Measurements from ENCODE around the gene CRB1. TPM values are rescaled to one million over a fixed set of nuclear protein-coding genes. Genes with fewer than 3 reads are reported as not detected.

Gene CRB1
- total and polyA plus RNA-seq, 2 donors, result 0.22 to 0.58 TPM

DNA sequence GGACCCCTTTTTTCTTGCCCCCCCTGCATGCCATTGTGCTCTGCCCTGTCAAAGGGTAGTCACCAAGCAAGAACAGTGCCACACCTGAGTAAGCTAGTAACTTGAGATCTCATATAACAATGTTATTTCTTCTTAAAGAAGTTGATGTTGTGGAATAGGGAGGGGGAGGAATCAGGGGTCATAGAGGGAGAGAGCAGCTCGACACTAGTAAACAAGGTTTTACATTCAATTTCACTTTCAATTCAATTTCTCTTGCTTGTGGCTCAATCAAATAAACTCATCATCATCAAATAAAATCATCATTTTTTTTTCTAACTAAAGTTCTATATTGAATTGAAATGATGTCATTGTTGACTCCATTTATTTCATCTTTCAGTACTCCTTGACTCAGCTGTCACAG is 106.4 kb downstream of the CRB1 start:
- no peak overlapping the region for H3K27ac ChIP-seq (ENCODE audit: low read depth)
- no peaks in the 10 kb centered on the region for H3K36me3 ChIP-seq (ENCODE audit: insufficient read depth)
- no peak overlapping the region for H3K4me3 ChIP-seq (ENCODE audit: low read depth, low read length)
- no peak for DNase-seq (ENCODE audit: extremely low spot score)
- 82% methylated on average over 1 of the region's 1 CpG for WGBS
- no peaks in the 10 kb centered on the region for H3K4me1 ChIP-seq (ENCODE audit: insufficient read depth)

DNA sequence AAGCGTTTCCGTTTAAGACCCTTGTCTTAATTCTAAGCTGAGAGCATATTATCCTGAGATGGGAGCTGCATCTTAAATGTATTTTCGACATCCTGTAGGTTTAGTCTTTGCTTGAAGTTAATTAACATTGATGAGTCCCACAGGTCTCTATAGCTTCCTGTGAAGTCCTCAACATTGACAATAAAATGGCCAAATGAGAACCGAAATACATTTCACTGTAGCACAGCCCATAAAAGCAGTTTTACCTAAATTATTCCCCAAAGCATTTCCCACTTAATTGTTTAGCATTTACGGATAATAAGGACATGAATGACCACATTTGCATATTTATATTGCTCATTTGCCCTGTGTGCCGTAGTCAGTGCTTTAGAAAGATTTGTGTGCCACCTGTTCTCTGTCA is 116.4 kb downstream of the CRB1 start:
- H3K4me3 ChIP-seq (ENCODE audit: low read depth, low read length), result no peak overlapping the region
- no peaks in the 10 kb centered on the region for H3K4me1 ChIP-seq (ENCODE audit: insufficient read depth)
- H3K36me3 ChIP-seq (ENCODE audit: insufficient read depth), result no peaks in the 10 kb centered on the region
- WGBS, result 69% methylated on average over 6 of the region's 6 CpGs
- DNase-seq (ENCODE audit: extremely low spot score), result no peak
- no peak overlapping the region for H3K27ac ChIP-seq (ENCODE audit: low read depth)

DNA sequence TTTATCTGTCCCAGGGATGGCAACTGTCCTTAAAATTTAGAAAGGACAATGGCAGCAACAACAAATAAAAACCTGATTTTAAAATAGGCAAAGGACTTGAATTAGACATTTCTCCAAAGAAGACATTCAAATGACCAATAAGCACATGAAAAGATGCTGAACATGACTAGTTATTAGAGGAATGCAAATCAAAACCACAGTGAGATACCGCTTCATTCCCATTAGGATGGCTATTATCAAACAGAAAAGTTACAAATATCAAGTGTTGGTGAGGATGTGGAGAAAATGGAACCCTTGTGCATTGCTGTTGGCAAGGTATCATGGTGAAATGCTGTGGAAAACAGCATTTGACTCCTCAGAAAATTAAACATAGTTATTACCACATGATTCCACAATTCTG is 120.7 kb downstream of the CRB1 start:
- no peak for DNase-seq (ENCODE audit: extremely low spot score)
- no peak overlapping the region for H3K27ac ChIP-seq (ENCODE audit: low read depth)
- no peaks in the 10 kb centered on the region for H3K4me1 ChIP-seq (ENCODE audit: insufficient read depth)
- 95% methylated on average over 1 of the region's 1 CpG for WGBS
- no peak overlapping the region for H3K4me3 ChIP-seq (ENCODE audit: low read depth, low read length)
- H3K36me3 ChIP-seq (ENCODE audit: insufficient read depth), result no peaks in the 10 kb centered on the region

DNA sequence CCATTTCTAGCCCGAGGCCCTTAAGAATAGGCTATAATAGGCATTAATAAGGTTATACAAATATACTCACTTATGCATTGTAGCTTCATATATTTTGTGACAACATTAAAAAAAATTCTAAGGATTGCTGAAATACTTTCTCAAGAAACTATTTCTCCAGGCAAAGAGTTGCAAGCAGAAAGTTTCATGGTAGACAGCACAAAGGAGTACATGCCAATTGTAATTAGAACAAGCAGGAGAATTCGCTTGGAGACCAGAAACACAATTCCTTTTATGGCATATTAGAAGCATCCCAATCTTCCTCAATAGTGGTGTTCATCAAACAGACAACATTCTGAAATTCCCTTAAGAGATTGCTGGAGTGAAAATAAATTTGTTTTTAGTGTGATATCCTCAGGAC is 122.8 kb downstream of the CRB1 start:
- Histone ChIP-seq H3K36me3 (ENCODE audit: insufficient read depth) (no peaks in the 10 kb centered on the region), H3K27ac (ENCODE audit: low read depth) (no peak overlapping the region), H3K4me1 (ENCODE audit: insufficient read depth) (no peaks in the 10 kb centered on the region), H3K4me3 (ENCODE audit: low read depth, low read length) (no peak overlapping the region)
- 82% methylated on average over 2 of the region's 2 CpGs for WGBS
- DNase-seq (ENCODE audit: extremely low spot score), result no peak

DNA sequence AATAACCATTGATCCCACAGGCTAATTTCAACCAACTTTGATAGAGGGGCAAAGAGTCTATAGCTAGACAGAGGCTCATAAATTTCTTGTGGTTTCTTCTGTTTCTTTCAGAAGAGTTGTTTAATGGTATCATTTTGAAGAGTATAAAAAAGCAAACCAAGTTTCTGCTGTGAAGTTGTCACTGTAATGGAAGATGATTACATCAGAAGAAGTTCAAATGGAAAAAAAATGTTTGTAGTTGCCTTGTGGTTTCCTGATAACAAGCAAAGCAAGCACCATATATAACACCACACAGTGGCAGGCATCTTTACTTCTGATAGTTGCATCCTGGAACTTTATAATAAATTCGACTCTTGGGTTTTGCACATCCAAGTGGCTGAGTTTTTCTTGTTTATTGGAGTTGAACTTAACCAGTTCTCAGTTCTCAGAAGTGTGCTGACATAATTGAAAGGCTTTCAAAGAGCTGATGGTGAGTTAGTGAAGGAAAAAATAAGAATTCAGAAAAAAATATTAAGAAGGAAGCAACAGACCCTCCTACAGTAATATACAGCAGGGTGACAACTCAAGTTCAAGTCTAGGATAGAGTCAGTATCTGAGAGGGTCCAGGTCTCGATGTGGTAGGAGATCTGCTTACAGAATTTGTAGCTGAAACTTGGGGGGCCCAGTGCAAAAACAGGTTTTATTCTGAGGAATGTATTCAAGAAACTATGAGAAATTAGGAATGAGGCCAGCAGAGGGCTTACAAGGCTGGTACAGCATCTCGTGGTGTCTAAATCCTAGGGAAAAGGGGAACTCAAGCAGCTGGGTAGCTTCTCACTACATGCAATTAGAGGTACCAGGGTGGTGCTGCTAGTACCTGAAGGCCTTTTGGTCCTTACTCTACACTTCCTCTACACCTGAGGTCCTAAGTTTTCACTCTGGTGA is 123.5 kb downstream of the CRB1 start:
- no peak overlapping the region for H3K4me3 ChIP-seq (ENCODE audit: low read depth, low read length)
- 64% methylated on average over 3 of the region's 3 CpGs for WGBS
- no peak for DNase-seq (ENCODE audit: extremely low spot score)

DNA sequence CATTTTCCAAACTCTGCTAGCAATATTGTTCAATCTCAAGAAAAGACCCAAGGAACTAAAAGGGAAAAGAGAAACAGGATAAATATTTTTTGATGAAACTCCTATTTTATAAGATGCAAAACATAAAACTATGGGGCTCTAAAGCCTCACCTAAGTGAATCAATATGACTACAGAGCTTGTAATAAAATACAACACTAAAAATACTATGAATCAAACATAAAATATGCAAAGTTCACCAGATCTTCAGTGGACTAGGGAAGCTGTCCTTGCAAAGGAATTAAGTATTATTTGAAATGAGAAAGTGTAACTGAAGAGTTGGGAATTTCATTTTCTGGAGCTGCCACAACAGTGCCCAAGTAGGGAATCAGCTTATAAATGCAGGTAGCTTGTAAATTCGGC is 124.5 kb downstream of the CRB1 start:
- Histone ChIP-seq H3K36me3 (ENCODE audit: insufficient read depth) (no peaks in the 10 kb centered on the region), H3K27ac (ENCODE audit: low read depth) (no peak overlapping the region), H3K4me3 (ENCODE audit: low read depth, low read length) (no peak overlapping the region), H3K4me1 (ENCODE audit: insufficient read depth) (no peaks in the 10 kb centered on the region)
- no peak for DNase-seq (ENCODE audit: extremely low spot score)
- WGBS, result 60% methylated on average over 1 of the region's 1 CpG

More for the DNA sequence above, 123.5 kb downstream of the CRB1 start:
- no peak overlapping the region for H3K27ac ChIP-seq (ENCODE audit: low read depth)
- H3K4me1 ChIP-seq (ENCODE audit: insufficient read depth), result no peaks in the 10 kb centered on the region
- H3K36me3 ChIP-seq (ENCODE audit: insufficient read depth), result no peaks in the 10 kb centered on the region

DNA sequence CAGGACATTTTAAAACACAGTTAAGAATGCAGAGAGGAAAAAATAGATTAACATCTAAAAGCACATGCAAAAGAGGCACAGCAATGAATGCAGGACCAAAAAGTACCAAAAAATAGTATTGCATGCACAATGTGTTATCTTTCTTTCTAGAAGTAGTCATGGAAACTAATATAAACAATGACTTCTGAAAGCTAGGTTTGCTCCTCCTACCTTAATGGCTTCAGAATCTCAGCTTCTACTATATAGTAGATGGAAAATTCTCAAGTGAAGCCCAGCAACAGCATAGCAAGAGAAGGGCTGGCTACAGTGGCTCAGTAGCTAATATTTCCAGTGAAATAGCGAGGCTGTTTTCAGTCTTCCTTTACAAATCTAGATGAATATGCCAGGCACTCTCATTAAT is 125.1 kb downstream of the CRB1 start:
- 71% methylated on average over 1 of the region's 1 CpG for WGBS
- H3K36me3 ChIP-seq (ENCODE audit: insufficient read depth), result no peaks in the 10 kb centered on the region
- H3K27ac ChIP-seq (ENCODE audit: low read depth), result no peak overlapping the region
- no peaks in the 10 kb centered on the region for H3K4me1 ChIP-seq (ENCODE audit: insufficient read depth)
- no peak for DNase-seq (ENCODE audit: extremely low spot score)
- H3K4me3 ChIP-seq (ENCODE audit: low read depth, low read length), result no peak overlapping the region

DNA sequence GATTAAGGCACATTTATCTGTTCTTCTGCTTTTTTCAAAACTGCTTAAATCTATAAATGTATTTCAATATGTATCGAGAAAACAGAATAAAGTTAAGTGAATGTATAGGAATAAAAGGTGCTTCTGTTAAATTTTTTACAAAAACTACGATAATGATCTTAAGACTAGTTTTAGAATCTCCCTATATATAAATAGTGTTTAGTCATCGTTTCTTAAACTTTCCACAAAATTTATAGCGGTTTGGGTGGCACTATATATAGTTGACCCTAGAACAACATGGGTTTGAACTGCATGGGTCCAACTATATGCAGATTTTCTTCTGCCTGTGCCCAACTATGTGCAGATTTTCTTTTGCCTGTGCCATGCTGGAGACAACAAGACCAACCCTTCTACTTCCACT is 125.7 kb downstream of the CRB1 start:
- 94% methylated on average over 4 of the region's 4 CpGs for WGBS

DNA sequence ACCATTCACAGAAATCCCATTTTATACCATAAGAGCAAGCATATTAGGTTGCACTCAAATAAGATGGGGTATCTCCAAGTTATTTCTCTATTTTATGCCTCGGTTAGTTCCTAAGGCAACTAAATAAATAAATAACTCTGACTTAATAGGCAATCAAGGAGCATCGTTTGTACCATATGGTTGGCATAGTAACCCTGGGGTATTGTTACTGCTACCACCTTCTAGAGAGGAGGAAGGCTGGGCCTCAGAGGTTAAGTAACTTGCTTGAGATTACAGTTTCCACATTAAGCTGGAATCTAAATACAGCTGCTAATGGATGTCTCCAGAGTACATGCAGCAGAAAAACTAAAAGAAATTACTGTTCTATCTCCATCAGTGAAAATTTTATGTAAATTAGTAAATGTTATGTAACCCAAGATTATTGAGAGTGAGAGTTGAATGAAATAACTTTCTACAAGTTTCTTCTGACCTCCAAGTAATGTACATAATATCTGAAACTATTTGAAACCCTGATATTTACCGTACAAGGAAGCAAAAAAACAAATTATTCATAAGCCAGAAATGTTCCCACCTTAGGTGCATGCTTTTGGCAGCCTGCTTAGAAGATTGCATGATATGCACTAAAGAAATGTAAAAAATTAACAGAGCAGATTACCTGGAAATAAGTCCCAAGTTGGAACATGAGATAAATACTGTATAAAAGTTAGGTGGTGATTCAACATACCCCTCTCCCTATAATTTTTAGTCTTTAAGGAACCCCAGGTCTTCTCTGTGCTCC is 127.0 kb downstream of the CRB1 start:
- H3K4me1 ChIP-seq (ENCODE audit: insufficient read depth), result no peaks in the 10 kb centered on the region

More for the DNA sequence above, 125.7 kb downstream of the CRB1 start:
- H3K4me1 ChIP-seq (ENCODE audit: insufficient read depth), result no peaks in the 10 kb centered on the region
- DNase-seq (ENCODE audit: extremely low spot score), result no peak
- no peak overlapping the region for H3K4me3 ChIP-seq (ENCODE audit: low read depth, low read length)
- no peak overlapping the region for H3K27ac ChIP-seq (ENCODE audit: low read depth)
- H3K36me3 ChIP-seq (ENCODE audit: insufficient read depth), result no peaks in the 10 kb centered on the region

DNA sequence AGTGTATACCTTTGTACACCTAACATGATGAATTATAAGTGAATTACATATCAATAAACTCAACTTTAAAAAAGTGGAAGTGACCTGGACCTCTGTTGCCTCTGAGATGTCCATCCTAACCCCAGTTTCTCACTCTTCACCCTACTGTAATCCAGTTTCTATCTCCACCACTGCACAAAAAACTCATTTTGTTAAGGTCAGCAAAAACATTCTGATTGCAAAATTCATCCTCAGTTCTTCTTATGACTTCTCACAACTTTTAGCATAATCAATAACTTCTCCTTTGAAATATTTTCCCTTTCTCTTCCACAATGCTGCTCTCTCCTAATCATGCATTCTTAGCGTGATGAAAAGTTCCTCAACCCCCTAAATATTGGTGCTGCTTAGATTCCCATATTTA is 129.8 kb downstream of the CRB1 start:
- no peak overlapping the region for H3K27ac ChIP-seq (ENCODE audit: low read depth)
- H3K36me3 ChIP-seq (ENCODE audit: insufficient read depth), result no peaks in the 10 kb centered on the region
- no peak for DNase-seq (ENCODE audit: extremely low spot score)
- H3K4me1 ChIP-seq (ENCODE audit: insufficient read depth), result no peaks in the 10 kb centered on the region
- WGBS, result 91% methylated on average over 1 of the region's 1 CpG
- H3K4me3 ChIP-seq (ENCODE audit: low read depth, low read length), result no peak overlapping the region

More for the DNA sequence above, 127.0 kb downstream of the CRB1 start:
- Histone ChIP-seq H3K27ac (ENCODE audit: low read depth) (no peak overlapping the region), H3K36me3 (ENCODE audit: insufficient read depth) (no peaks in the 10 kb centered on the region), H3K4me3 (ENCODE audit: low read depth, low read length) (no peak overlapping the region)
- no peak for DNase-seq (ENCODE audit: extremely low spot score)
- WGBS, result 66% methylated on average over 3 of the region's 3 CpGs

DNA sequence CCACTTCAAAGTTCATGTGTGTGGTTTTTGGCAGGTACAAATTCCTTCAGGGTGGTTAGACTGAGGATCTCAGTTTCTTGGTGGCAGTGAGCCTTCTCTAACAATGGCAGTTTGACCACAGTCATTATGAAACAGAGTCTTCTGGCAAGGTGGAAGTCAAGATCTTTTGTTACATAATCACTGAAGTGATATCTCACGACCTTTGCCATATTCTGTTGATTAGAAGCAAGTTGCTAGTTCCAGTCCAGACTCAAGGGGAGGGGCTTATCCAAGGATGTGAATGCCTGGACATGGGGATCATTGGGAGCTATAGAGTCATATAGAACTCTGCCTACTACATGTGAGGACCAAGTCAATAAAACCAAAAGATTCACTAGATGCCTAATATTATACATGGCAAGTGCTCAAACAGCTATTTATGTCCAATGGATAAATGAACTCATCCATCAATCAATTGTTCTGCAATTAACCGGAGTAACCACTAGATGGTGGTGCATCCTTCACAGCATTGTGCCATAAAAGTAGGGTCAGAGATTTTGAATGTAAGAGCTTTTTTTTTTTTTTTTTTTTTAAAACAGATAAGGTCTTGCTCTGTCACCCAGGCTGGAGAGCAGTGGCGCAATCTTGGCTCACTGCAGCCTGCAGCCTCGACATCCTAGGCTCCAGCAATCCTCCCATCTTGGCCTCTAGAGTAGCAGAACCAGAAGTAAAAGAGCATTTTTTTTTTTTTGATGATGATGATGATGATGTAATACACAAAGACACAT is 131.9 kb downstream of the CRB1 start:
- no peaks in the 10 kb centered on the region for H3K4me1 ChIP-seq (ENCODE audit: insufficient read depth)
- DNase-seq (ENCODE audit: extremely low spot score), result no peak
- no peaks in the 10 kb centered on the region for H3K36me3 ChIP-seq (ENCODE audit: insufficient read depth)
- 19% methylated on average over 4 of the region's 4 CpGs for WGBS
- no peak overlapping the region for H3K4me3 ChIP-seq (ENCODE audit: low read depth, low read length)
- no peak overlapping the region for H3K27ac ChIP-seq (ENCODE audit: low read depth)

DNA sequence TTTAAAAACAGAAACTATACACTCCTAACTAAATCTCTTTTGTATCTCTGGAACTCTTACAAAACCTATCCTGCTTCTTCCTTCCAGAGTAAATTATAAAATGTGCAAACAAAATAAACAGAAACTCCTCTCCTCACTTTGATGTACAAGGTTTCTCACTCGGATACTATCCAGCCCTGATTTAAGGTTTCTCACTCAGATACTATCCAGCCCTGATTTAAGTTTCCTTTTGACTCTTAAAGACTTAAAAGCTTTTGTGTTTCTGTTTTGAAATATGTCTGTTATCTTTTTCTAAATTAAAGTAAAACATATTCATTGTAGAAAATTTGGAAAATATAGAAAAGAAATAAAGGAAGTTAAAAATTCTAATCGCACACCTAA is 132.5 kb downstream of the CRB1 start:
- Histone ChIP-seq H3K27ac (ENCODE audit: low read depth) (no peak overlapping the region), H3K4me1 (ENCODE audit: insufficient read depth) (no peaks in the 10 kb centered on the region), H3K4me3 (ENCODE audit: low read depth, low read length) (no peak overlapping the region), H3K36me3 (ENCODE audit: insufficient read depth) (no peaks in the 10 kb centered on the region)
- no peak for DNase-seq (ENCODE audit: extremely low spot score)
- 70% methylated on average over 2 of the region's 2 CpGs for WGBS

DNA sequence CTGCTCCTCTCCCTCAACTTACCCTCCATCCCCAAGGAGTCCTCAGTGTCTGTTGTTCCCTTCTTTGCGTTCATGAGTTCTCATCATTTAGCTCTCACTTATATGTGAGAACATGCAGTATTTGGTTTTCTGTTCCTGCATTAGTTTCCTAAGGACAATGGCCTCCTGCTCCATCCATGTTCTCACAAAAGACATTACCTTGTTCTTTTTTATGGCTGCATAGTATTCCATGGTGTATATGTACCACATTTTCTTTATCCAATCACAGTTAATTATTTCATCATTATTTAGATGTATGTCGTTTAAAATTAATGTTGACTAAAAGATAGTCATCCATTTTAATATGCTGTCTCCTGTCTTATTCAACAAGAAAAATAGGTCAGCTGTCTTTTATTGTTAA is 134.1 kb downstream of the CRB1 start:
- Histone ChIP-seq H3K4me1 (ENCODE audit: insufficient read depth) (no peaks in the 10 kb centered on the region), H3K27ac (ENCODE audit: low read depth) (no peak overlapping the region), H3K36me3 (ENCODE audit: insufficient read depth) (no peaks in the 10 kb centered on the region), H3K4me3 (ENCODE audit: low read depth, low read length) (no peak overlapping the region)
- 97% methylated on average over 2 of the region's 2 CpGs for WGBS
- no peak for DNase-seq (ENCODE audit: extremely low spot score)
